HEK293 (cell line): ENCODE data around the gene DOK1.
A peak's percentile ranks its signal among the peaks of the same experiment; 100 is the strongest.

ENCODE experiments used
- CTCF ChIA-PET: fragments of 350-600 bp; formaldehyde crosslinking; extraction: SDS; loops from one replicate; lab custom pipeline; 2021; ENCODE audit warnings: antibody characterized with exemption; lab: Yijun Ruan, JAX
- POLR2A ChIA-PET: fragments of 300-600 bp; formaldehyde crosslinking; extraction: SDS; loops from one replicate; lab custom pipeline; 2020; ENCODE audit warnings: antibody characterized with exemption, inconsistent platforms; lab: Yijun Ruan, JAX
- H3K27ac ChIP-seq: fragments of 200-500 bp; sonication (Bioruptor generic); 2 replicates; pipeline ENCODE4 v1.5.1; 2014; ENCODE audit warnings: low read depth, low read length, control low read depth, inconsistent platforms; ENCODE audit errors: extremely low read depth
- H3K36me3 ChIP-seq, 2 experiments: fragments of 200-500 bp in 1 of 2; sonication (Bioruptor generic) in 1 of 2; 1 replicate in 1 of 2; 2 replicates in 1 of 2; pipeline ENCODE4 v1.5.1; 2014 to 2017; ENCODE audit warnings: inconsistent platforms in 2 of 2, low read length in 2 of 2; ENCODE audit not compliant: control insufficient read depth in 2 of 2, insufficient read depth in 1 of 2
- H3K4me1 ChIP-seq: fragments of 200-500 bp; sonication (Bioruptor generic); 2 replicates; pipeline ENCODE4 v1.5.1; 2014; ENCODE audit warnings: mild to moderate bottlenecking, low read length, inconsistent platforms; ENCODE audit not compliant: control insufficient read depth, insufficient read depth
- H3K4me3 ChIP-seq: 2 replicates; pipeline ENCODE4 v1.5.1; 2011; ENCODE audit warnings: low read depth, mild to moderate bottlenecking, control low read depth, low read length, moderate library complexity
- H3K9me3 ChIP-seq: fragments of 200-500 bp; sonication (Bioruptor generic); 2 replicates; pipeline ENCODE4 v1.5.1; 2014; ENCODE audit warnings: low read depth, low read length, inconsistent platforms; ENCODE audit not compliant: control insufficient read depth, insufficient read depth
- EGR2 ChIP-seq: fragments of 450-650 bp; formaldehyde crosslinking; IDR thresholded peaks from 2 replicates; pipeline ENCODE4 v1.5.1; 2016; ENCODE audit warnings: low read depth, missing biosample characterization, missing genetic modification characterization
- GLI4 ChIP-seq: fragments of 450-650 bp; formaldehyde crosslinking; IDR thresholded peaks from 2 replicates; pipeline ENCODE4 v1.5.1; 2016; ENCODE audit warnings: missing biosample characterization, missing genetic modification characterization
- MEIS1 ChIP-seq: sonication (generic); formaldehyde crosslinking; IDR thresholded peaks from 2 replicates; pipeline ENCODE4 v1.8.1; 2022; ENCODE audit warnings: missing genetic modification reagents, mild to moderate bottlenecking, borderline replicate concordance
- PRDM1 ChIP-seq: fragments of 450-650 bp; formaldehyde crosslinking; IDR thresholded peaks from 2 replicates; pipeline ENCODE4; 2016; ENCODE audit warnings: missing biosample characterization, missing genetic modification characterization
- SP3 ChIP-seq: fragments of 450-650 bp; formaldehyde crosslinking; IDR thresholded peaks from 2 replicates; pipeline ENCODE4 v1.5.1; 2016; ENCODE audit warnings: missing biosample characterization, missing genetic modification characterization
- ZBTB17 ChIP-seq: fragments of 450-650 bp; formaldehyde crosslinking; IDR thresholded peaks from 2 replicates; pipeline ENCODE4 v1.5.1; 2016; ENCODE audit warnings: missing biosample characterization, missing genetic modification characterization
- ZBTB8A ChIP-seq: fragments of 450-650 bp; formaldehyde crosslinking; IDR thresholded peaks from 2 replicates; pipeline ENCODE4 v1.5.1; 2016; ENCODE audit warnings: missing biosample characterization, missing genetic modification characterization
- ZFHX2 ChIP-seq: fragments of 450-650 bp; formaldehyde crosslinking; conservative IDR thresholded peaks from 2 replicates; pipeline ENCODE4 v1.5.1; 2016; ENCODE audit warnings: missing biosample characterization, missing genetic modification characterization
- ZNF157 ChIP-seq: fragments of 450-650 bp; formaldehyde crosslinking; IDR thresholded peaks from 2 replicates; pipeline ENCODE4 v1.5.1; 2016; ENCODE audit warnings: missing biosample characterization, missing genetic modification characterization
- ZNF211 ChIP-seq: fragments of 450-650 bp; formaldehyde crosslinking; IDR thresholded peaks from 2 replicates; pipeline ENCODE4 v1.5.1; 2016; ENCODE audit warnings: low read depth, missing biosample characterization, missing genetic modification characterization
- ZNF335 ChIP-seq: fragments of 450-650 bp; formaldehyde crosslinking; conservative IDR thresholded peaks from 2 replicates; pipeline ENCODE4 v1.5.1; 2016; ENCODE audit warnings: missing biosample characterization, missing genetic modification characterization
- ZNF404 ChIP-seq: fragments of 450-650 bp; formaldehyde crosslinking; IDR thresholded peaks from 2 replicates; pipeline ENCODE4 v1.5.1; 2017; ENCODE audit warnings: missing biosample characterization, missing genetic modification characterization
- ZNF426 ChIP-seq: fragments of 450-650 bp; formaldehyde crosslinking; IDR thresholded peaks from 2 replicates; pipeline ENCODE4 v1.5.1; 2017; ENCODE audit warnings: missing biosample characterization, missing genetic modification characterization, mild to moderate bottlenecking, inconsistent platforms, moderate library complexity
- ZNF48 ChIP-seq: fragments of 450-650 bp; formaldehyde crosslinking; IDR thresholded peaks from 2 replicates; pipeline ENCODE4 v1.5.1; 2016; ENCODE audit warnings: missing biosample characterization, missing genetic modification characterization
- ZNF521 ChIP-seq: fragments of 450-650 bp; formaldehyde crosslinking; IDR thresholded peaks from 2 replicates; pipeline ENCODE4 v1.5.1; 2017; ENCODE audit warnings: missing biosample characterization, mild to moderate bottlenecking, missing genetic modification characterization
- ZNF560 ChIP-seq: fragments of 450-650 bp; formaldehyde crosslinking; IDR thresholded peaks from 2 replicates; pipeline ENCODE4 v1.5.1; 2017; ENCODE audit warnings: missing biosample characterization, missing genetic modification characterization, borderline replicate concordance
- ZNF596 ChIP-seq: fragments of 450-650 bp; IDR thresholded peaks from 2 replicates; pipeline ENCODE4 v1.5.0; 2018; ENCODE audit warnings: missing biosample characterization, mild to moderate bottlenecking, missing genetic modification characterization, moderate library complexity
- ZNF621 ChIP-seq: fragments of 450-650 bp; formaldehyde crosslinking; IDR thresholded peaks from 2 replicates; pipeline ENCODE4 v1.5.1; 2017; ENCODE audit warnings: missing biosample characterization, missing genetic modification characterization
- ZNF629 ChIP-seq: fragments of 450-650 bp; formaldehyde crosslinking; IDR thresholded peaks from 2 replicates; pipeline ENCODE4 v1.5.1; 2017; ENCODE audit warnings: missing biosample characterization, missing genetic modification characterization
- ZNF785 ChIP-seq: fragments of 450-650 bp; formaldehyde crosslinking; IDR thresholded peaks from 2 replicates; pipeline ENCODE4 v1.5.1; 2016; ENCODE audit warnings: missing biosample characterization, missing genetic modification characterization
- ZSCAN16 ChIP-seq: fragments of 450-650 bp; formaldehyde crosslinking; IDR thresholded peaks from 2 replicates; pipeline ENCODE4 v1.5.1; 2016; ENCODE audit warnings: missing biosample characterization, missing genetic modification characterization
- TF ChIP-seq, protein P1 (sequence below): fragments of 450-650 bp; formaldehyde crosslinking; IDR thresholded peaks from 2 replicates; pipeline ENCODE4 v1.5.1; 2016; ENCODE audit warnings: missing biosample characterization, missing genetic modification characterization, low read depth
- TF ChIP-seq, protein P2 (sequence below): fragments of 450-650 bp; formaldehyde crosslinking; IDR thresholded peaks from 2 replicates; pipeline ENCODE4 v1.5.1; 2016; ENCODE audit warnings: missing biosample characterization, missing genetic modification characterization
- TF ChIP-seq, protein P3 (sequence below): fragments of 450-650 bp; formaldehyde crosslinking; IDR thresholded peaks from 2 replicates; pipeline ENCODE4 v1.5.1; 2016; ENCODE audit warnings: missing biosample characterization, missing genetic modification characterization

The DOK1 gene

DNA sequence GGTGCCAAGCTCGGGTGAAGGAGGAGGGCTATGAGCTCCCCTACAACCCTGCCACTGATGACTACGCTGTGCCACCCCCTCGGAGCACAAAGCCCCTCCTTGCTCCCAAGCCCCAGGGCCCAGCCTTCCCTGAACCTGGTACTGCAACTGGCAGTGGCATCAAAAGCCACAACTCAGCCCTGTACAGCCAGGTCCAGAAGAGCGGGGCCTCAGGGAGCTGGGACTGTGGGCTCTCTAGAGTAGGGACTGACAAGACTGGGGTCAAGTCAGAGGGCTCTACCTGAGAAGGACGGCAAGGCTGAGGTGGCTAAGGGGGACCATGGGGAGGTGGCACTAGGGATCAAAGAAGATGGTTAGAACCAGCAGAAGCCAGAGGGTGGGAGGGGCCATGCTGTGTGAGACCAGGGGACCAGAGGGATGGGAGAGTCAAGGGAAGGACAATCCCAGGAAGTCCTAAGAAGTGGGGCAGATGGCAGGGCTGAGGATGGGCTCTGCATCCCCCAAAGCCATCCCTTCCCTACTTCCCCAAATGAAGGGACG, 2.4 kb downstream of the DOK1 start:
- H3K27ac ChIP-seq = no peak overlapping the region
- H3K9me3 ChIP-seq = no peaks in the 10 kb centered on the region
- no peaks in the 10 kb centered on the region; the same call in 1 of the 2 replicates for H3K4me1 ChIP-seq
- CTCF ChIA-PET = interaction anchor here (0.6 to 2.3 kb wide), 2 partner anchors 10 to 31 kb away, joined by 5 to 13 read pairs; no protein-coding TSS in a partner anchor
- peaks cover 0 to 3% of the 10 kb centered on the region in 2 experiments; a peak in 1 of 3 replicates for H3K36me3 ChIP-seq
- H3K4me3 ChIP-seq = no peak overlapping the region
- POLR2A ChIA-PET = no interaction called here
- TF ChIP-seq, protein P1, sequence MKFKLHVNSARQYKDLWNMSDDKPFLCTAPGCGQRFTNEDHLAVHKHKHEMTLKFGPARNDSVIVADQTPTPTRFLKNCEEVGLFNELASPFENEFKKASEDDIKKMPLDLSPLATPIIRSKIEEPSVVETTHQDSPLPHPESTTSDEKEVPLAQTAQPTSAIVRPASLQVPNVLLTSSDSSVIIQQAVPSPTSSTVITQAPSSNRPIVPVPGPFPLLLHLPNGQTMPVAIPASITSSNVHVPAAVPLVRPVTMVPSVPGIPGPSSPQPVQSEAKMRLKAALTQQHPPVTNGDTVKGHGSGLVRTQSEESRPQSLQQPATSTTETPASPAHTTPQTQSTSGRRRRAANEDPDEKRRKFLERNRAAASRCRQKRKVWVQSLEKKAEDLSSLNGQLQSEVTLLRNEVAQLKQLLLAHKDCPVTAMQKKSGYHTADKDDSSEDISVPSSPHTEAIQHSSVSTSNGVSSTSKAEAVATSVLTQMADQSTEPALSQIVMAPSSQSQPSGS (tag by site-specific recombination) = no peak
- no peak for TF ChIP-seq GLI4 (tag by site-specific recombination)
- TF ChIP-seq ZNF157 = no peak
- TF ChIP-seq ZNF211 = no peak
- no peak for TF ChIP-seq ZNF426
- TF ChIP-seq ZNF560 (tag by site-specific recombination) = no peak
- TF ChIP-seq ZNF596 (tag by site-specific recombination) = no peak
- no peak for TF ChIP-seq ZBTB8A (tag by site-specific recombination)
- no peak for TF ChIP-seq ZNF335 (tag by site-specific recombination)
- no peak for TF ChIP-seq ZNF521 (tag by site-specific recombination)
- no peak for TF ChIP-seq ZNF404 (tag by site-specific recombination)
- no peak for TF ChIP-seq ZNF48 (tag by site-specific recombination)

DNA sequence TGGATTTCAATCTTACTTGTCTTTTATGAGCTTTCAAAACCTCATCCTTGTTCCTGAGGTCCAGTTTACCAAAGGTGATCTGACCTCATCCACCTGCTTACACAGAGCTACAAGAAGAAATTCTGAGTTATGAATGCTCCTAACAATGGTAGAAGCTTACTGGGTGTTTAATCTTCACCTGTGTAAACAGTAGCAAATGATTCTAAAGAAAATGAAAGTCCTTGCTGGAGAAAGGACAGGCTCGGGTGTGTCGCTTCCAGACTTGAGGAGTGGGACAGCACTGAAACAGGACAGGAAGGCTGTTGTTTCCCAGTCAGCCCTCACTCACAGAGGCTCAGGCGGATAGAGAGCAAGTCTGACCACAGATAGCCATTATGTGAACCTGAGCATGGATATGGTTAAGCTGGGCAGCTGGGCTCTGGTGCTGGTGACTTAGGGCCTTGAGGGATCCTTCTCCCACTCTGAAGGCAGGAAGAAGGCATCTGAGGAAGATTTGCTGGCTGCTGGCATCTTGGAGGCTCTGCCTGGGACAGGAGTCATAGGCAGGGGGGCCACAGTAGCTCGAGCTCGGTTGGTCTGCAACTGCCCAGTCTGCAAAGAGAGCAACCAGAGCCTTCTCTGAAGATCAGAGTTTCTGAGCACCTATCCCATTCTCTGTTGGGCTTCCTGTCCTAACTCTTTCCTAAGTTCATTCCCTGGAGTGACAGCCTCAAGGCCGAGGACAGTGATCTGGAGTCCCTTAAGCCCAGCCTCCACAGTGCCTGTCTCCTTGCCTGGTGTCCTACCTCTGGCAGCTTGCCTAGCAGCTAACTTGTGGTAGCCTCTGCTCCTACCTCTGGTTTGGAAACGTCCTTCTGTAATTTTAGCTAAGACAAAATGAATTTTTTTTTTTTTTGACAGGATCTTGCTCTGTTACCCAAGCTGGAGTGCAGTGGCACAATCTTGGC, 4.0 kb downstream of the DOK1 start:
- POLR2A ChIA-PET = interaction anchor here (1.3 kb wide), 1 partner anchor 360 kb away, joined by 3 read pairs; the partner anchor contains the start of gene MTHFD2
- TF ChIP-seq MEIS1 = no peak
- no peak for TF ChIP-seq ZNF629 (tag by site-specific recombination)
- TF ChIP-seq ZBTB17 (tag by site-specific recombination) = peak; percentile 89
- peak; percentile 51 for TF ChIP-seq PRDM1
- peaks cover 0 to 3% of the 10 kb centered on the region in 2 experiments; a peak in 1 of 3 replicates for H3K36me3 ChIP-seq
- no peaks in the 10 kb centered on the region for H3K9me3 ChIP-seq
- CTCF ChIA-PET = interaction anchor here (0.5 to 2.3 kb wide), 8 partner anchors 29 to 1697 kb away, joined by 3 to 13 read pairs (median 3); partner anchors contain the start of genes AUP1, CCDC142, SEMA4F and TTC31
- H3K27ac ChIP-seq = no peak overlapping the region
- H3K4me1 ChIP-seq = no peaks in the 10 kb centered on the region; the same call in 1 of the 2 replicates
- no peak overlapping the region for H3K4me3 ChIP-seq

DNA sequence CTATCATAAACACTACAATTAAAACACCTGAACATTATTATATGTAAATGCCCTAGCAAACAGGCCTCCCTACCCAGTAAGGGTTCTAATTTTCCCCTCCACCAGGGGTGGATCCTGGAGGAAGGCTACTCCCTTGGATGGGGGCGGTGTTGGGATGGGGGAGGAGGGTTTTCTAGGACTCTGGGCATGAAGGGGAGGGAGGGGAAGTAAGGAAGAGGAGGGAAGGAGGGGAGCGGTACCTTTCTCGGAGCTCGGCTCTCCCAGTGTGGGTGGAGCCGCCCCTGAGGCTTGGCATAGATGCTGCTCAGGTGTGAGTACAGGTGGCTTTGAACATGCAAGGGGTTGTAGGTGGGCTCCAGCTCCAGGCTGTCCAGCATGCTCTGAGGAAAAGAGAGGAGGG, 5.4 kb downstream of the DOK1 start:
- Histone ChIP-seq H3K4me3 (no peak overlapping the region), H3K4me1 (no peaks in the 10 kb centered on the region), H3K36me3 (peaks cover 0 to 3% of the 10 kb centered on the region in 2 experiments; a peak in 1 of 3 replicates), H3K9me3 (no peaks in the 10 kb centered on the region), H3K27ac (no peak overlapping the region)
- ChIA-PET CTCF (interaction anchor here (0.6 kb wide), 1 partner anchor 310 kb away, joined by 3 read pairs; no protein-coding TSS in a partner anchor), POLR2A (no interaction called here)
- TF ChIP-seq, protein P2, sequence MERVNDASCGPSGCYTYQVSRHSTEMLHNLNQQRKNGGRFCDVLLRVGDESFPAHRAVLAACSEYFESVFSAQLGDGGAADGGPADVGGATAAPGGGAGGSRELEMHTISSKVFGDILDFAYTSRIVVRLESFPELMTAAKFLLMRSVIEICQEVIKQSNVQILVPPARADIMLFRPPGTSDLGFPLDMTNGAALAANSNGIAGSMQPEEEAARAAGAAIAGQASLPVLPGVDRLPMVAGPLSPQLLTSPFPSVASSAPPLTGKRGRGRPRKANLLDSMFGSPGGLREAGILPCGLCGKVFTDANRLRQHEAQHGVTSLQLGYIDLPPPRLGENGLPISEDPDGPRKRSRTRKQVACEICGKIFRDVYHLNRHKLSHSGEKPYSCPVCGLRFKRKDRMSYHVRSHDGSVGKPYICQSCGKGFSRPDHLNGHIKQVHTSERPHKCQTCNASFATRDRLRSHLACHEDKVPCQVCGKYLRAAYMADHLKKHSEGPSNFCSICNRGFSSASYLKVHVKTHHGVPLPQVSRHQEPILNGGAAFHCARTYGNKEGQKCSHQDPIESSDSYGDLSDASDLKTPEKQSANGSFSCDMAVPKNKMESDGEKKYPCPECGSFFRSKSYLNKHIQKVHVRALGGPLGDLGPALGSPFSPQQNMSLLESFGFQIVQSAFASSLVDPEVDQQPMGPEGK (tag by site-specific recombination) = no peak
- no peak for TF ChIP-seq ZNF785
- 0 out of 2 replicates have a peak, but pooled peaks have one; percentile 27 for TF ChIP-seq ZFHX2 (tag by site-specific recombination)
- TF ChIP-seq SP3 = 0 out of 2 replicates have a peak, but pooled peaks have one; percentile 9
- peak; percentile 42; the same call in 1 of the 2 replicates for TF ChIP-seq EGR2 (tag by site-specific recombination)
- TF ChIP-seq ZNF621 (tag by site-specific recombination) = no peak
- no peak for TF ChIP-seq ZSCAN16 (tag by site-specific recombination)
- TF ChIP-seq, protein P3, sequence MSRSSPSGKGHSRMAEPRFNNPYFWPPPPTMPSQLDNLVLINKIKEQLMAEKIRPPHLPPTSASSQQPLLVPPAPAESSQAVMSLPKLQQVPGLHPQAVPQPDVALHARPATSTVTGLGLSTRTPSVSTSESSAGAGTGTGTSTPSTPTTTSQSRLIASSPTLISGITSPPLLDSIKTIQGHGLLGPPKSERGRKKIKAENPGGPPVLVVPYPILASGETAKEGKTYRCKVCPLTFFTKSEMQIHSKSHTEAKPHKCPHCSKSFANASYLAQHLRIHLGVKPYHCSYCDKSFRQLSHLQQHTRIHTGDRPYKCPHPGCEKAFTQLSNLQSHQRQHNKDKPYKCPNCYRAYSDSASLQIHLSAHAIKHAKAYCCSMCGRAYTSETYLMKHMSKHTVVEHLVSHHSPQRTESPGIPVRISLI (tag by site-specific recombination) = no peak
